Measurements from ENCODE around the gene ST3GAL3. TPM values are rescaled to one million over a fixed set of nuclear protein-coding genes. Genes with fewer than 3 reads are reported as not detected.
A peak's percentile ranks its signal among the peaks of the same experiment; 100 is the strongest.

ST3GAL3 gene
- polyA plus RNA-seq, 1 of the 3 experiments (the other 2 are of a cell fraction): 20.6 TPM

DNA sequence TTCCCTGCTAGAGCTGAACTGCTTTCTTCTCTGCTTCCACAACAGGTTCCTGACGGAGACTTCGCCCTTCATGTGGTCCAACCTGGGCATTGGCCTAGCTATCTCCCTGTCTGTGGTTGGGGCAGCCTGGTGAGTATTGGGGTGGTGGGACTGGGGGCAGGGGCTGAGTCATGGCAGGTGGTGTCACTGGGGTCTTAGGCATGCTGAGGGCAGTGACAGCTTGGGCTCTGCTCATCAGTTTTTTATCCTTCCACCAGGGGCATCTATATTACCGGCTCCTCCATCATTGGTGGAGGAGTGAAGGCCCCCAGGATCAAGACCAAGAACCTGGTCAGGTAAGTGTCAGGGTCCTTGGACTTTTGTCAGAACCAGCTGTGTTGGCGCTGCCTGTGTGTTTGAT lies 268.7 kb downstream of the ST3GAL3 start:
- Histone ChIP-seq H3K36me3 (replicated peaks in 1 of 2; ENCODE audit: control insufficient read depth in 1 of 2, insufficient read depth in 2 of 2, low read length in 1 of 2) (peaks cover 16 to 45% of the 10 kb centered on the region in 2 experiments), H3K27me3 (ENCODE audit: insufficient read depth) (no peaks in the 10 kb centered on the region), H3K9me2 (no peaks in the 10 kb centered on the region), H3F3A (replicated peaks; ENCODE audit: insufficient read depth) (peaks cover 9% of the 10 kb centered on the region), H3K4me3 (ENCODE audit: low read depth in 2 of 2, low read length in 1 of 2) (peak overlapping the region; percentile 83 to 91), H4K20me1 (ENCODE audit: insufficient read depth) (peaks cover 11% of the 10 kb centered on the region), H3K4me2 (peak overlapping the region; percentile 98), H3K79me2 (ENCODE audit: insufficient read depth) (peaks cover 61% of the 10 kb centered on the region), H3K27ac (ENCODE audit: low read depth in 2 of 2, low read length in 1 of 2) (no peak overlapping the region), H3K9me3 (no peaks in the 10 kb centered on the region), H3K4me1 (ENCODE audit: control insufficient read depth in 1 of 2, insufficient read depth in 2 of 2, low read depth in 1 of 2, low read length in 1 of 2) (peaks cover 8 to 53% of the 10 kb centered on the region in 2 experiments; a peak in 1 of 4 replicates), H2AFZ (ENCODE audit: low read depth) (no peak overlapping the region), H3K9ac (peak overlapping the region; percentile 84; the same call in 1 of the 2 replicates)
- TF ChIP-seq GABPA (IDR thresholded peaks at IDR 0.05; ENCODE audit: low read depth): no peak
- no peak for TF ChIP-seq GATA2 (CRISPR knock-in tag; IDR thresholded peaks at IDR 0.05)
- ChIA-PET CTCF (interaction anchor here (1.2 to 2.7 kb wide), 7 partner anchors 15 to 446 kb away, joined by 3 to 15 read pairs (median 7); partner anchors contain the start of gene CCDC24), POLR2A (interaction anchor here (0.8 to 1.8 kb wide), 2 partner anchors 16 to 20 kb away, joined by 3 to 5 read pairs; partner anchors contain the start of gene CCDC24)
- WGBS (ENCODE audit: low lambda C conversion rate): 75% methylated on average over 4 of the region's 4 CpGs
- peak; percentile 46 for DNase-seq

- Histone ChIP-seq H3K9ac (no peak overlapping the region), H3K4me2 (0 out of 2 replicates have a peak overlapping the region, but pooled peaks have one; percentile 88), H3F3A (replicated peaks; ENCODE audit: insufficient read depth) (peaks cover 9% of the 10 kb centered on the region), H3K27ac (ENCODE audit: low read depth in 2 of 2, low read length in 1 of 2) (no peak overlapping the region), H3K4me1 (ENCODE audit: control insufficient read depth in 1 of 2, insufficient read depth in 2 of 2, low read depth in 1 of 2, low read length in 1 of 2) (peaks cover 8 to 50% of the 10 kb centered on the region in 2 experiments; a peak in 1 of 4 replicates), H2AFZ (ENCODE audit: low read depth) (no peak overlapping the region), H3K79me2 (ENCODE audit: insufficient read depth) (peaks cover 64% of the 10 kb centered on the region), H3K9me3 (no peaks in the 10 kb centered on the region), H3K9me2 (no peaks in the 10 kb centered on the region), H3K4me3 (ENCODE audit: low read depth in 2 of 2, low read length in 1 of 2) (no peak overlapping the region), H3K27me3 (ENCODE audit: insufficient read depth) (no peaks in the 10 kb centered on the region), H4K20me1 (ENCODE audit: insufficient read depth) (peaks cover 17% of the 10 kb centered on the region), H3K36me3 (replicated peaks in 1 of 2; ENCODE audit: control insufficient read depth in 1 of 2, insufficient read depth in 2 of 2, low read length in 1 of 2) (peaks cover 16 to 42% of the 10 kb centered on the region in 2 experiments)
- ChIA-PET POLR2A (interaction anchor here (1.8 kb wide), 1 partner anchor 19 kb away, joined by 5 read pairs; no protein-coding TSS in a partner anchor), CTCF (interaction anchor here (1.0 to 2.4 kb wide), 4 partner anchors 26 to 447 kb away, joined by 3 to 10 read pairs (median 6); no protein-coding TSS in a partner anchor)
- no peak for DNase-seq
- 97% methylated on average over 8 of the region's 8 CpGs for WGBS (ENCODE audit: low lambda C conversion rate)
- no peak for TF ChIP-seq SIN3A (IDR thresholded peaks at IDR 0.05; ENCODE audit: borderline replicate concordance, low read depth, low read length)
- no peak for TF ChIP-seq FOXJ3 (CRISPR knock-in tag; IDR thresholded peaks at IDR 0.05)
- TF ChIP-seq POLR2AphosphoS5 (IDR thresholded peaks at IDR 0.05; ENCODE audit: low read depth, low read length): no peak
- no peak for TF ChIP-seq IRF3 (IDR thresholded peaks at IDR 0.05; ENCODE audit: low read depth, low read length)
- no peak for TF ChIP-seq ZBTB33 (IDR thresholded peaks at IDR 0.05; ENCODE audit: borderline replicate concordance, low read depth)
- no peak for TF ChIP-seq GATA2 (CRISPR knock-in tag; IDR thresholded peaks at IDR 0.05)
- no peak for TF ChIP-seq PBX3 (IDR thresholded peaks at IDR 0.05)
- TF ChIP-seq, protein P1, sequence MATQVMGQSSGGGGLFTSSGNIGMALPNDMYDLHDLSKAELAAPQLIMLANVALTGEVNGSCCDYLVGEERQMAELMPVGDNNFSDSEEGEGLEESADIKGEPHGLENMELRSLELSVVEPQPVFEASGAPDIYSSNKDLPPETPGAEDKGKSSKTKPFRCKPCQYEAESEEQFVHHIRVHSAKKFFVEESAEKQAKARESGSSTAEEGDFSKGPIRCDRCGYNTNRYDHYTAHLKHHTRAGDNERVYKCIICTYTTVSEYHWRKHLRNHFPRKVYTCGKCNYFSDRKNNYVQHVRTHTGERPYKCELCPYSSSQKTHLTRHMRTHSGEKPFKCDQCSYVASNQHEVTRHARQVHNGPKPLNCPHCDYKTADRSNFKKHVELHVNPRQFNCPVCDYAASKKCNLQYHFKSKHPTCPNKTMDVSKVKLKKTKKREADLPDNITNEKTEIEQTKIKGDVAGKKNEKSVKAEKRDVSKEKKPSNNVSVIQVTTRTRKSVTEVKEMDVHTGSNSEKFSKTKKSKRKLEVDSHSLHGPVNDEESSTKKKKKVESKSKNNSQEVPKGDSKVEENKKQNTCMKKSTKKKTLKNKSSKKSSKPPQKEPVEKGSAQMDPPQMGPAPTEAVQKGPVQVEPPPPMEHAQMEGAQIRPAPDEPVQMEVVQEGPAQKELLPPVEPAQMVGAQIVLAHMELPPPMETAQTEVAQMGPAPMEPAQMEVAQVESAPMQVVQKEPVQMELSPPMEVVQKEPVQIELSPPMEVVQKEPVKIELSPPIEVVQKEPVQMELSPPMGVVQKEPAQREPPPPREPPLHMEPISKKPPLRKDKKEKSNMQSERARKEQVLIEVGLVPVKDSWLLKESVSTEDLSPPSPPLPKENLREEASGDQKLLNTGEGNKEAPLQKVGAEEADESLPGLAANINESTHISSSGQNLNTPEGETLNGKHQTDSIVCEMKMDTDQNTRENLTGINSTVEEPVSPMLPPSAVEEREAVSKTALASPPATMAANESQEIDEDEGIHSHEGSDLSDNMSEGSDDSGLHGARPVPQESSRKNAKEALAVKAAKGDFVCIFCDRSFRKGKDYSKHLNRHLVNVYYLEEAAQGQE (IDR thresholded peaks at IDR 0.05; ENCODE audit: low read depth, low read length): no peak
- no peak for TF ChIP-seq JUND (IDR thresholded peaks at IDR 0.05)
- TF ChIP-seq RCOR1 (IDR thresholded peaks at IDR 0.05; ENCODE audit: low read length): no peak
- no peak for TF ChIP-seq FOXM1 (IDR thresholded peaks at IDR 0.05; ENCODE audit: low read depth)
- TF ChIP-seq MEF2A (IDR thresholded peaks at IDR 0.05; ENCODE audit: borderline replicate concordance, low read depth): no peak
- TF ChIP-seq RFX5 (IDR thresholded peaks at IDR 0.05; ENCODE audit: low read length): no peak
Observed at GRCh38 chr1:43976890-43977289, 269.6 kb downstream of the ST3GAL3 start.

All from SK-N-SH (cell line).